Measurements from ENCODE around the gene GCK.

Gene GCK

GRCh38 chr7:44104860-44105771 lies 84.1 kb downstream of the GCK start:
- H3K27ac ChIP-seq, result no peak overlapping the region
- no peak for TF ChIP-seq ZFX (IDR thresholded peaks at IDR 0.05; ENCODE audit: borderline replicate concordance)
- no peak for TF ChIP-seq CTCF (IDR thresholded peaks at IDR 0.05)

- TF ChIP-seq ZFX (IDR thresholded peaks at IDR 0.05; ENCODE audit: borderline replicate concordance) (no peak), CTCF (IDR thresholded peaks at IDR 0.05) (no peak)
- no peak within 1 kb of the TSS for H3K27ac ChIP-seq
Measured at GRCh38 chr7:44103923-44104859, 85.0 kb downstream of the GCK start, which contains the start of gene AEBP1. Gene AEBP1, plus strand, starts transcription at chr7:44104345. Its CDS starts 321 bp downstream, at chr7:44104666.

- TF ChIP-seq ZFX (IDR thresholded peaks at IDR 0.05; ENCODE audit: borderline replicate concordance) (no peak), CTCF (IDR thresholded peaks at IDR 0.05) (no peak)
- no peak overlapping the region for H3K27ac ChIP-seq
Measured at GRCh38 chr7:44103566-44103922, 85.7 kb downstream of the GCK start.

- TF ChIP-seq CTCF (IDR thresholded peaks at IDR 0.05), result no peak
- no peak overlapping the region for H3K27ac ChIP-seq
Measured at GRCh38 chr7:44102846-44103565, 86.2 kb downstream of the GCK start.

- TF ChIP-seq CTCF (IDR thresholded peaks at IDR 0.05) (no peak), ZFX (IDR thresholded peaks at IDR 0.05; ENCODE audit: borderline replicate concordance) (no peak)
- no peak overlapping the region for H3K27ac ChIP-seq
Measured at GRCh38 chr7:44101966-44102845, 87.0 kb downstream of the GCK start.

GRCh38 chr7:44101303-44101965 lies 87.8 kb downstream of the GCK start:
- TF ChIP-seq ZFX (IDR thresholded peaks at IDR 0.05; ENCODE audit: borderline replicate concordance) (no peak), CTCF (IDR thresholded peaks at IDR 0.05) (no peak)
- H3K27ac ChIP-seq, result no peak overlapping the region

Data from 22Rv1 (cell line).